SK-N-MC (cell line): Measurements from ENCODE around the gene ZCCHC14.
A peak's percentile ranks its signal among the peaks of the same experiment; 100 is the strongest.
"Not testable (repeated sequence)": the region's sequence is repeated elsewhere in the genome, so short reads cannot be mapped to it uniquely, and the experiment has no call there.

Experiments
- DNase-seq: peaks from one replicate; pipeline ENCODE4 v3.0.0-alpha.2; 2011; ENCODE audit warnings: low read depth, low spot score
- H3K27ac ChIP-seq: fragments of 200-600 bp; sonication (generic); 2 replicates; pipeline ENCODE4 v1.5.1; 2016; ENCODE audit warnings: mixed run types
- H3K36me3 ChIP-seq: fragments of 200-600 bp; sonication (generic); 2 replicates; pipeline ENCODE4 v1.6.1; 2017; ENCODE audit warnings: antibody characterized with exemption, low read length, mixed read lengths; ENCODE audit not compliant: insufficient read depth
- H3K4me3 ChIP-seq: fragments of 200-600 bp; sonication (generic); 2 replicates; pipeline ENCODE4 v1.5.1; 2016
- H3K9ac ChIP-seq: fragments of 200-600 bp; sonication (generic); 2 replicates; pipeline ENCODE4 v1.8.0; 2017; ENCODE audit warnings: mixed run types, mixed read lengths; ENCODE audit not compliant: insufficient read length
- H3K9me3 ChIP-seq: fragments of 200-600 bp; sonication (generic); 2 replicates; pipeline ENCODE4 v1.6.1; 2017; ENCODE audit warnings: low read depth, mild to moderate bottlenecking, antibody characterized with exemption, low read length, moderate library complexity, mixed read lengths
- EZH2 ChIP-seq: fragments of 200-600 bp; sonication (generic); IDR thresholded peaks from one replicate; pipeline ENCODE4 v1.6.1; 2017; ENCODE audit warnings: antibody characterized with exemption
- FOXP2 ChIP-seq: optimal IDR thresholded peaks from 2 replicates; pipeline ENCODE3; 2011; ENCODE audit warnings: mild to moderate bottlenecking, moderate library complexity; ENCODE audit not compliant: insufficient read depth; ENCODE audit errors: extremely low read length, control extremely low read depth
- POLR2AphosphoS5 ChIP-seq: IDR thresholded peaks from 2 replicates; pipeline ENCODE4 v1.6.1; 2012; ENCODE audit warnings: mild to moderate bottlenecking, low read depth, low read length, borderline replicate concordance

Gene ZCCHC14

GRCh38 chr16:87493608-87494280 lies 920 bp upstream of the ZCCHC14 start:
- Histone ChIP-seq H3K9ac (no peak overlapping the region), H3K27ac (no peak overlapping the region)

DNA sequence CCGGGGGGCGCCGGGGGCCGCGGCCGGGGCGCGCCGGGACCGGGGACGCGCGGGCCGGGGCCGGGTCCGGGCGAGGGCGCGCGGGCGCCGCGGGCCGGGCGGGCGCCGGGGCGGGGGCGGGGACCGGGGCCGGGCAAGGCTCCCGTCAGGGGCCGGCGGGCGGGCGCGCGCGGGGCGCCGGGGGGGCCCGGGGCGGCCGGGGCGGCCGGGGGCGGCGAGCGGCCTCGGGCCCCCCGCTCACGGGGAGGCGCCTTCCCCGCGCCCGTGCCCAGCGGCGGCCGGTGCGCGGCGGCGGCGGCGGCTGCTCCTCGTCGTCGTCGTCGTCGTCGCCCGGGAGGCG lies 563 bp downstream of the ZCCHC14 start:
- no peak for DNase-seq
- no peak overlapping the region for H3K9ac ChIP-seq
- TF ChIP-seq FOXP2 (no peak), EZH2 (no peak)
- H3K27ac ChIP-seq = no peak overlapping the region
- H3K9me3 ChIP-seq = no peaks in the 10 kb centered on the region
- no peak overlapping the region for H3K4me3 ChIP-seq
- H3K36me3 ChIP-seq = no peaks in the 10 kb centered on the region

More at GRCh38 chr16:87493608-87494280, 920 bp upstream of the ZCCHC14 start:
- H3K4me3 ChIP-seq = peak overlapping the region; percentile 76
- DNase-seq = no peak
- TF ChIP-seq FOXP2 = no peak
- TF ChIP-seq POLR2AphosphoS5 = no peak
- no peak for TF ChIP-seq EZH2
- H3K36me3 ChIP-seq = no peaks in the 10 kb centered on the region
- H3K9me3 ChIP-seq = no peaks in the 10 kb centered on the region

DNA sequence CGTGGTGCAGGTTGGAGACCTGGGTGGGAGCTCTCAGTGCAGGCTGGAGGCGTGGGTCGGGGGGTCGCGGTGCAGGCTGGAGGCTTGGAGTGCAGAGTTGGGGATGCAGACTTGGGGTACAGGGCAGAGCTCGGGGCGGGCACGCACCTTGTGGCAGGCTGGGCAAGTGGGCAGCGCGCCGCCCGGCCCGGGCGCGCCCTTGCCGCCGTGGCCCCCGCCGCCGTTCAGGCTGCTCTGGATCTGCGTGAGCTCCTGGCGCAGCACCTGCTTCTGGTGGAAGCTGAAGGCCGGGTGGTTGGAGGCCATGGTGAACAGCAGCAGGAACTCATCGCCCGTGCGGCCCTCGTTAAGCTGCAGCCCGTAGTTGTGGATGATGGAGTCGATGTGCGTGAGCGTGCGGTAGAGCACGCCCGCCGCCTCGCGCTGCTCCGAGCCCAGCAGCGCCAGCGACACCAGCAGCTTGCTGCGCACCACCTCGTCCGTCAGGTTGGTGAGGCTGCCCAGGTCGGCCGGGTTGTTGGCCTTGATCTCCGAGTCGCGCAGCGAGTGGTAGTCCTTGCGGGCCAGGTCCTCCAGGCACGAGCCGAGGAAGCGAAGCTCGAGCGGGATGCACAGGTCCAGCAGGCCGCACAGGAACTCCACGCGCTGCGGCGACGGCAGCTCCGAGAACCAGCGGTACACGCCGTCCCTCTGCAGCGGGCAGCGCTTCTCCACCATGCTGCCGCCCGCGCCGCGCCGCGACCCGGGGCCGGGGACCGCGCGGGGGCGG lies 1.1 kb downstream of the ZCCHC14 start:
- Histone ChIP-seq H3K27ac (no peak overlapping the region), H3K9ac (no peak overlapping the region), H3K9me3 (no peaks in the 10 kb centered on the region), H3K4me3 (peak overlapping the region; percentile 57), H3K36me3 (no peaks in the 10 kb centered on the region)
- DNase-seq = no peak
- TF ChIP-seq POLR2AphosphoS5 = no peak
- TF ChIP-seq FOXP2 = no peak
- TF ChIP-seq EZH2 = no peak

DNA sequence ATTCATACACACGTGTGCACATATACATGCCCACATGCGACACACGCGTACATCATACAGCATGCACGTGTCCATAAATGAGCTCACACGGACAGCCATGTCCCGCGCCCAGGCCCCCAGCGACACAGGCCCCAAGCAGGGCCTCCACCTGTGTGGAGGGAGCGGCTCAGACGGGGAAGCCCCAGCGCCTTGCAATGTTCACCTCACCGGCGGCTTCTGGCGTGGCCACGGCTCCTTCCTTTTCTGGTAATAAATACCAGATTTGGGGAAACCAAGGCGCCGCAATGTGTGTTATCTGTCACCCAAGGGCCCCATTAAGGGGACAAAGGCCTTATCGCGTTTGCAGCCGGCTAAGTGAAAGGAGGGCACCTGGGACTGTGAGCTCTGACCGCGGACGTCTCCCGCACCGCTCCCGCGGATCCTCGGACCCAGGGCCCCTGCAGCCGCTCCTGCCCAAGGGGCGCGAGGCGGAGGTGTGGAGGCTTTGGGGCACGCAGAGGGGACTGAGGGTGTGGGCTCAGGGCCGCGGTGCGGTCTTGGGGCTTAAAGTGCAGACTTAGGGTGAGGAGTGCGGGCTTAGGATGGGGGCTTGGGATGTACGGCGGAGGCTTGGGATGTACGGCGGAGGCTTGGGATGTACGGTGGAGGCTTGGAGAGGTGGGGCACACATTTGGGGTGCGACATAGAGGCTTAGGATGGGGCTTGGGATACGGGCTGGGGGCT lies 1.9 kb downstream of the ZCCHC14 start:
- DNase-seq, H3K27ac ChIP-seq, H3K36me3 ChIP-seq, H3K9ac ChIP-seq, H3K9me3 ChIP-seq: not testable (repeated sequence)
- peak overlapping the region; percentile 57 for H3K4me3 ChIP-seq

- Histone ChIP-seq H3K9me3 (no peaks in the 10 kb centered on the region), H3K27ac (no peak overlapping the region), H3K9ac (no peak overlapping the region), H3K4me3 (peak overlapping the region; percentile 57), H3K36me3 (no peaks in the 10 kb centered on the region)
- DNase-seq = no peak
- no peak for TF ChIP-seq FOXP2
- no peak for TF ChIP-seq EZH2
- TF ChIP-seq POLR2AphosphoS5 = no peak
Observed at GRCh38 chr16:87490096-87490798, 2.6 kb downstream of the ZCCHC14 start.

DNA sequence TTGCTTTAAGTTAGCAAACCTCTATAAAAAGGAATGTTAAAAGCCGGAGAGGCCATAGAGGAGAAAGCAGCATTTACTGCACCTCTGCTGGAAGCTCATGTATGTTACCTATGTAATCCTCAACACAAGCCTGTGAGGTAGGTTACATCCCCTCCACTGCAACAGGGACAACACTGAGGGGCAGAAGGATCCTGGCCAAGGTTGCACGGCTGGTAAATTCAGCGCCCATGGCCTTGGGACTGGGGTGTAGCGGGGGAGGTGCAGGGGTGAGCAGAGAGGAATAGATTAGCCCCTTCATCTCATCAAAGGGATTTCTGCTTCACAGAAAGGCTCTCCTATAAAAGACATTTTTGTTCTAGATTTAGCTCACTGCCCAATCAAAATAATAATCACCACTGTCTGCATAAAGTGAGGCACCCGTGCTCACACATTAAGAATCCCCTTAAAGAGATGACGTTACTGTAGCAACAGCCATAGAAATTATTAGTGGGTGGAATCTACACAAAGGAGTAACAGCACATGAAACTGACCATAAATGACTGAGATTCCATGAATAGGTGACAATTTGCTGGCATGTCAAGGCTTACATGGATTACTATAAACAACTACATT lies 3.3 kb downstream of the ZCCHC14 start:
- Histone ChIP-seq H3K9ac (no peak overlapping the region), H3K27ac (no peak overlapping the region), H3K4me3 (peak overlapping the region; percentile 57), H3K9me3 (no peaks in the 10 kb centered on the region), H3K36me3 (no peaks in the 10 kb centered on the region)
- TF ChIP-seq FOXP2 = no peak
- no peak for TF ChIP-seq EZH2
- no peak for TF ChIP-seq POLR2AphosphoS5
- no peak for DNase-seq

GRCh38 chr16:87488960-87489359 lies 3.9 kb downstream of the ZCCHC14 start:
- not testable (repeated sequence) for DNase-seq, H3K4me3 ChIP-seq, H3K9me3 ChIP-seq, H3K36me3 ChIP-seq, H3K27ac ChIP-seq, H3K9ac ChIP-seq

DNA sequence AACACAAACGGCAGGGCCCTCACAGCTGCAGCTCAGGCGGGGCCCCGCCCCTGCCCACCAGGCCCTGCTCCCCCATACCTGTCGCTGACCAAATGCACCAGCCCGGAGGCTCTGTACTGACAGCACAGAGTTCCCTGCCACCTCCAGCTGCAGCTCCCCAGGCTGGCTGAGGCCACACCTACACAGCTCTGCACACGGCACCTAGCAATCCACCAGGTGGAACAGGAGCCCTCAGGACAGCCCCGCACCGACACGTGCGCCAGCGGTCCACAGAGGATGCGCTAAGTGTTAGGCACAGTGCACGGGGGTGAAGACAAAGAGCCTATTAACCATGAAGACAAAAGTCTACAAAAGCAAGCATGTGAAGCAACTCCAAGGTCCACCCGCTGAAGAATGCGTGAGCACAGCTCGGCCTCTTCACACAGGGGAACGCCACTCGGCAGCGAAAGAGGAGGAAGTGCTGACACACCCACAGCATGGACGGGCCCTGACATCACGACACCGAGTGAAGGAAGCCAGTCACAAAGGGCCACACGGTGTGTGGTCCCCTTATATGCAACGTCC lies 5.4 kb downstream of the ZCCHC14 start:
- H3K4me3 ChIP-seq = no peak overlapping the region
- H3K9ac ChIP-seq = no peak overlapping the region
- H3K9me3 ChIP-seq = no peaks in the 10 kb centered on the region
- no peaks in the 10 kb centered on the region for H3K36me3 ChIP-seq
- H3K27ac ChIP-seq = no peak overlapping the region
- no peak for DNase-seq
- no peak for TF ChIP-seq POLR2AphosphoS5
- TF ChIP-seq FOXP2 = no peak
- no peak for TF ChIP-seq EZH2
